HS-5 (cell line): Measurements from ENCODE around the gene OR9G1.
"Not testable (repeated sequence)": the region's sequence is repeated elsewhere in the genome, so short reads cannot be mapped to it uniquely, and the experiment has no call there.

ENCODE experiments used
- DNase-seq: peaks from one replicate; pipeline ENCODE4 v3.0.0-alpha.2; 2012; ENCODE audit warnings: low read depth

OR9G1 gene

GRCh38 chr11:56698795-56699194 lies at the start of gene OR9G1:
Gene OR9G1 (plus strand): TSS chr11:56699095. CDS start chr11:56700388, 1,293 bp downstream.
- DNase-seq: no peak

- no peak for DNase-seq
These were observed 39.1 kb upstream of the OR9G1 start for GRCh38 chr11:56659755-56660154.

GRCh38 chr11:56663386-56663785 lies 35.5 kb upstream of the OR9G1 start, which contains the start of gene OR5AR1:
Gene OR5AR1 (plus strand): TSS chr11:56663686. CDS start chr11:56663686, 0 bp downstream.
- DNase-seq: no peak

- DNase-seq: no peak
These were observed 27.9 kb upstream of the OR9G1 start for GRCh38 chr11:56670984-56671383.

GRCh38 chr11:56688554-56689100 lies 10.3 kb upstream of the OR9G1 start:
- no peak for DNase-seq

- DNase-seq: not testable (repeated sequence)
These were observed 7.7 kb upstream of the OR9G1 start for GRCh38 chr11:56691179-56691578.

- no peak for DNase-seq
These were observed 5.5 kb upstream of the OR9G1 start for GRCh38 chr11:56693428-56693827.

GRCh38 chr11:56700242-56700913 lies 1.5 kb downstream of the OR9G1 start:
- DNase-seq: no peak

GRCh38 chr11:56700914-56701485 lies 2.1 kb downstream of the OR9G1 start:
- no peak for DNase-seq

- no peak for DNase-seq
These were observed 7.0 kb downstream of the OR9G1 start for GRCh38 chr11:56705784-56706396.

GRCh38 chr11:56706486-56706885 lies 7.6 kb downstream of the OR9G1 start:
- DNase-seq: no peak

- DNase-seq: no peak
These were observed 15.3 kb downstream of the OR9G1 start for GRCh38 chr11:56714206-56714605.

- DNase-seq: no peak
These were observed 17.5 kb downstream of the OR9G1 start for GRCh38 chr11:56716379-56716854.

GRCh38 chr11:56720513-56720912 lies 21.6 kb downstream of the OR9G1 start:
- no peak for DNase-seq

GRCh38 chr11:56740107-56740506 lies 41.2 kb downstream of the OR9G1 start:
- no peak for DNase-seq

- DNase-seq: no peak
These were observed 42.0 kb downstream of the OR9G1 start for GRCh38 chr11:56740886-56741285.

- DNase-seq: no peak
These were observed 49.7 kb downstream of the OR9G1 start, which contains the start of gene OR9G4 for GRCh38 chr11:56748597-56748996. Gene OR9G4 (minus strand): TSS chr11:56748697. CDS start chr11:56743766, 4,931 bp downstream.

- DNase-seq: no peak
These were observed 51.3 kb downstream of the OR9G1 start for GRCh38 chr11:56750190-56750589.

GRCh38 chr11:56751480-56751879 lies 52.6 kb downstream of the OR9G1 start:
- DNase-seq: no peak
